Keratinocyte (primary cell): ENCODE measurements around the gene C16orf95. TPM values are rescaled to one million over a fixed set of nuclear protein-coding genes. Genes with fewer than 3 reads are reported as not detected.

ENCODE experiments used
- DNase-seq: peaks from one replicate; pipeline ENCODE4 v3.0.0-alpha.2; 2011; ENCODE audit warnings: low read depth, missing footprints, low spot score
- FAIRE-seq: peaks from 2 replicates; lab custom pipeline; 2011; peaks lifted over from hg19 to GRCh38; lab: Jason Lieb, UNC
- H2AFZ ChIP-seq: 2 replicates; pipeline ENCODE4 v1.6.0; 2012; ENCODE audit warnings: low read length, control low read depth, inconsistent platforms; ENCODE audit not compliant: control insufficient read depth
- H3K27ac ChIP-seq: 2 replicates; pipeline ENCODE4 v1.5.1; 2011; ENCODE audit warnings: low read length; ENCODE audit not compliant: control insufficient read depth, insufficient read depth
- H3K27me3 ChIP-seq: 3 replicates; pipeline ENCODE4 v1.6.0; 2011; ENCODE audit warnings: low read length; ENCODE audit not compliant: control insufficient read depth, insufficient read depth; ENCODE audit errors: extremely low read depth
- H3K36me3 ChIP-seq, 2 experiments: 2 replicates in 1 of 2; 3 replicates in 1 of 2; pipeline ENCODE4 v1.5.1; 2011; ENCODE audit warnings: low read length in 2 of 2, mild to moderate bottlenecking in 1 of 2; ENCODE audit not compliant: control insufficient read depth in 2 of 2, insufficient read depth in 2 of 2; ENCODE audit errors: extremely low read depth in 1 of 2
- H3K4me1 ChIP-seq: 3 replicates; pipeline ENCODE4 v1.5.1; 2011; ENCODE audit warnings: low read length; ENCODE audit not compliant: control insufficient read depth, insufficient read depth; ENCODE audit errors: extremely low read depth
- H3K4me2 ChIP-seq: 3 replicates; pipeline ENCODE4 v1.6.0; 2011; ENCODE audit warnings: low read depth, low read length; ENCODE audit not compliant: control insufficient read depth, insufficient read depth; ENCODE audit errors: extremely low read depth
- H3K4me3 ChIP-seq, 3 experiments: fragments of 200-600 bp in 1 of 3; sonication (generic) in 1 of 3; 2 replicates in 2 of 3; 3 replicates in 1 of 3; pipeline ENCODE4 v1.5.1; 2011 to 2016; ENCODE audit warnings: low read length in 3 of 3, mild to moderate bottlenecking in 3 of 3, control low read depth in 2 of 3, inconsistent platforms in 1 of 3, low read depth in 1 of 3, mixed read lengths in 1 of 3, mixed run types in 1 of 3, moderate library complexity in 1 of 3; ENCODE audit not compliant: control insufficient read depth in 2 of 3, insufficient read depth in 2 of 3; ENCODE audit errors: extremely low read depth in 1 of 3
- H3K79me2 ChIP-seq: 2 replicates; pipeline ENCODE4 v1.6.0; 2012; ENCODE audit warnings: low read length; ENCODE audit not compliant: control insufficient read depth, insufficient read depth
- H3K9ac ChIP-seq: 3 replicates; pipeline ENCODE4 v1.6.0; 2011; ENCODE audit warnings: low read length; ENCODE audit not compliant: control insufficient read depth, insufficient read depth; ENCODE audit errors: extremely low read depth
- H3K9me1 ChIP-seq: 3 replicates; pipeline ENCODE4 v1.6.0; 2011; ENCODE audit warnings: low read length; ENCODE audit not compliant: control insufficient read depth, insufficient read depth; ENCODE audit errors: extremely low read depth
- H3K9me3 ChIP-seq: 2 replicates; pipeline ENCODE4 v1.5.1; 2012; ENCODE audit warnings: low read depth, low read length; ENCODE audit not compliant: control insufficient read depth
- H4K20me1 ChIP-seq: 3 replicates; pipeline ENCODE4 v1.6.0; 2011; ENCODE audit warnings: low read length; ENCODE audit not compliant: control insufficient read depth, insufficient read depth; ENCODE audit errors: extremely low read depth
- CTCF ChIP-seq, 3 experiments: IDR thresholded peaks in 1 of 3; conservative IDR thresholded peaks in 1 of 3; optimal IDR thresholded peaks in 1 of 3; 2 replicates in 2 of 3; 3 replicates in 1 of 3; pipeline versions ENCODE3 to v1.5.1; 2011; ENCODE audit warnings: low read length in 3 of 3, mild to moderate bottlenecking in 3 of 3, moderate library complexity in 2 of 3, control low read depth in 1 of 3, inconsistent platforms in 1 of 3; ENCODE audit not compliant: insufficient read depth in 2 of 3; ENCODE audit errors: extremely low read depth in 1 of 3
- EZH2 ChIP-seq: IDR thresholded peaks from one replicate; pipeline ENCODE4 v1.6.1; 2012; ENCODE audit warnings: inconsistent platforms, mild to moderate bottlenecking, low read length, moderate library complexity
- dilution Hi-C: fragments of 300-500 bp; cut with MboI; formaldehyde crosslinking; loops from one replicate; pipeline ENCODE4 v1.7.0; 2020; ENCODE audit warnings: low sequenced_read_pairs; ENCODE audit not compliant: extremely low pct_ligation_motif_present
- polyA plus RNA-seq, 5 experiments: library from polyadenylated mRNA; depleted of rRNA in 3 of 5; stranded (reverse) in 3 of 5; stranded (forward) in 1 of 5; unstranded in 1 of 5; fragments of >200 nt; gene quantifications; 1 replicate in 1 of 5; 2 replicates in 3 of 5; 3 replicates in 1 of 5; pipeline versions ENCODE4 v1.2.1 to v1.2.3, GENCODE V29; 2011 to 2012; ENCODE audit warnings: missing spikeins in 2 of 5, low read depth in 1 of 5, low replicate concordance in 1 of 5

The C16orf95 gene
- polyA plus RNA-seq, 1 donor (not counting 4 experiments of a cell fraction or from before 2014, with no cell fraction given) = 1.5 TPM

- Histone ChIP-seq H3K4me3 (no peak overlapping the region), H3K9me3 (peaks cover 2% of the 10 kb centered on the region), H3K79me2 (no peaks in the 10 kb centered on the region), H3K36me3 (no peaks in the 10 kb centered on the region), H3K9me1 (no peaks in the 10 kb centered on the region), H3K27ac (no peak overlapping the region), H2AFZ (no peak overlapping the region), H4K20me1 (no peaks in the 10 kb centered on the region), H3K27me3 (no peaks in the 10 kb centered on the region), H3K4me2 (no peak overlapping the region), H3K9ac (no peak overlapping the region), H3K4me1 (no peaks in the 10 kb centered on the region)
- TF ChIP-seq CTCF (optimal IDR thresholded peaks at IDR 0.05 in 1 of 3, IDR thresholded peaks at IDR 0.05 in 1 of 3, conservative IDR thresholded peaks at IDR 0.05 in 1 of 3; ENCODE audit: extremely low read depth in 1 of 3, insufficient read depth in 2 of 3, low read length in 3 of 3) (no peak), EZH2 (no peak)
- dilution Hi-C loops = no loop called here
- FAIRE-seq (no peak), DNase-seq (no peak)
These were observed 30.2 kb downstream of the C16orf95 start for GRCh38 chr16:87286839-87287626.

GRCh38 chr16:87284183-87284582 is 33.0 kb downstream of the C16orf95 start:
- TF ChIP-seq CTCF (optimal IDR thresholded peaks at IDR 0.05 in 1 of 3, IDR thresholded peaks at IDR 0.05 in 1 of 3, conservative IDR thresholded peaks at IDR 0.05 in 1 of 3; ENCODE audit: extremely low read depth in 1 of 3, insufficient read depth in 2 of 3, low read length in 3 of 3) (no peak), EZH2 (no peak)
- dilution Hi-C loops = no loop called here
- FAIRE-seq = no peak
- Histone ChIP-seq H3K27ac (no peak overlapping the region), H3K9me3 (peaks cover 2% of the 10 kb centered on the region), H3K4me1 (no peaks in the 10 kb centered on the region), H3K4me2 (no peak overlapping the region), H3K9me1 (no peaks in the 10 kb centered on the region), H3K27me3 (no peaks in the 10 kb centered on the region), H3K79me2 (no peaks in the 10 kb centered on the region), H3K4me3 (no peak overlapping the region), H4K20me1 (no peaks in the 10 kb centered on the region), H2AFZ (no peak overlapping the region), H3K9ac (no peak overlapping the region), H3K36me3 (no peaks in the 10 kb centered on the region)
- DNase-seq = no peak
